ENCODE data around the gene WWOX.

WWOX gene

DNA sequence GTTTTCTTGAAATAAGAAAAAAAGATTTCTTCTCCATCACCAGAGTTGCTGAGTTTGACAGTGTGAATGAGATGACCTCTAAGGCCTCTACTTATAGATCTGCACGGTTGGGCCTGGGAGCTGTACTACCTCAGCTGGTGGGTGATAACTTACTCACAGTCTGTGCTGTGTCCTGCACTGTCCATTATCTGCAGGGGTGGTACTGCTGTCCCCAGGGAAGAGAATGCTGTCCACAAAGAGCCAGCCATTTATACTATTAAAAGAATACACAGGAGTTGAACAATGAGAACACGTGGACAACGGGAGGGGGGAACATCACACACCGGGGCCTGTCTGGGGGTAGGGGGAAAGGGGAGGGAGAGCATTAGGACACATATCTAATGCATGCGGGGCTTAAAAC is 655.3 kb downstream of the WWOX start:
- no peak for DNase-seq

DNA sequence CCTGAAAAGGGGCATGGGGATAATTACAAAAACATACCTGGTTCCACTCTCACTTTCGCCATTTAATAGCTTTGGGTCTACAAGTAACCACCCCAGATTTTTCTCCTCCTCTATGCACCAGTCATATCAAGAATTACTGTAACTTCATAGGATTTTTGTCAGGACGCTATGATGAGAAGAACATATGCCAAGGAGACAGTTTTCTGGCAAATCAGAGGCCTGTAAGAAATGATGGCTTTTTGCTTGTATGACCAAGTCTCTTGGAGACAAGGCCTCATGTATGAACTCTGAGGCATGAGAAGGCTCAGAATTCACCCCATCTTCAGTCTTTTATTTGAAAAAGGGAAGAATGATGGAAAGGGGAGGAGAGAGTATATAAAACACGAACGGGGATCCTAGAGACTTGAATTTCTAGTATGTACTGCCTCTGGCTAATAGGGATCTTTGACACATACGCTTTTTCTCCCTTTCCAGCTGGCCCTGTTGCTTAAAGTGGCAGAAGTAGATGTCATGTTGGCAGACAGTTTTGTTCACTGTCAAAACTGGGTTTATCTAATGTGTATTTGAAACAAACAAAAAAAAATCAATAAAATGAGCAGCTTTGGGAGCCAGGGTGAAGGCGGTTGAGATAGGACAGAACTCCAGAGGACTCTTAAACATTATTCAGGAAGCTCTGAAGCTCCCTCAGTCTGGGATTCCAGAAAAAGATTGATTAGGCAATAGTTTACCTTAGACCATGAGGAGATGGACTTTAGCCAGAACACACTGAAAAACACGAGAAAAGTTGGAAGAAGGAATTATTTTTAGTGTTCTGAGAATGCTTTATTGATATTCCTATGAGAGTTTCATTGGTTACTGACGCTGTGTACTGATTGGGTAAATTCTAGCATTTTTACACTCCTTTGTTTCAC is 656.6 kb downstream of the WWOX start:
- DNase-seq, result no peak

DNA sequence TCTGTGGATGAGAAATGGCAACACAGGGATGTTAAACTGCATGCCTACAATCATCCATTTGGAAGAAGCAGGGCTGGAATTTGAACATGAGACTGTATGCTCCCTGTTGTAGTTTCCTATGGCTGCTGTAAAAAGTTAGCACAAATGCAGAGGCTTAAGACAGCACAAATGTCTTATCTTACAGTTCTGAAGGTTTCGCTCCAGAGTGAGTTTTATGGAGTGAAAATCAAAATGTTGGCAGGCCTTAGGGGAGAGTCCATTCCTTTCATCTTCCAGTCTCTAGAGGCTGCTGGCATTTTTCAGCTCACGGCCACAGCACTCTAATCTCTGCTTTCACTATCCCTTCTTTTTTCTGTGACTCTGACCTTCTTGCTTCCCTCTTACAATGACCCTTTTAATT is 660.1 kb downstream of the WWOX start:
- no peak for DNase-seq

DNA sequence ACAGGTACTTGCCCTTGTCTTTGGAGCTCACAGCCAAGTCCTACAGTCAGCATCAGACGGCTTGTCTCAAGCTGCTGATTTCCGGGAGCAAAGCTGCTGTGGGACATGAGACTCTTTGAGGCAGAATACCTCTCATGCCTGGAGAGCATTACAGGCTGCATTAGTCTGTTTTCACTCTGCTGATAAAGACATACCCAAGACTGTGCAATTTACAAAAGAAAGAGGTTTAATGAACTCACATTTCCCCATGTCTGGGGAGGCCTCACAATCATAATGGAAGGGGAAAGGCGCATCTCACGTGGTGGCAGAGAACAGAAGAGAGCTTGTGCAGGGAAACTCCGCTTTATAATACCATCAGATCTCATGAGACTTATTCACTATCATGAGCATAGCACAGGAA is 661.2 kb downstream of the WWOX start:
- no peak for DNase-seq

DNA sequence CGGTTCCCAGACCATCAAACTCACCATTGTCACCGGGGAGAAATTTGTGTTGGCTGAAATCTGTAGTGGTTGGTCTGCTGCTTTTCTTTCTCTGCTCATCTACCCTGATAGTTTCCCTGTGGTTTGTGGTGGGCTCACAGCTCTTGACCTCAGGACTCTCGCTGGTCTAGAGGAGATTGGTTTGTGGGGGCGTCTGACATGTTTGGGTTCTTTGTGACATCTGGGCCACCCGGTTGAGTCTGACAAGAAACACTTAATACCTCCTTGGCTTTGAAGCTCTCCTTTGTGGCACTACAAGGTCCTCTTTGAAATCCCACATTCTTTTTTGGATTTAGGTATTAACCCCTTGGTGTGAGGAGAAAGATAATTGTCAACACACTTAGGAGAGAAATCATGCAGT is 662.0 kb downstream of the WWOX start:
- DNase-seq, result no peak

DNA sequence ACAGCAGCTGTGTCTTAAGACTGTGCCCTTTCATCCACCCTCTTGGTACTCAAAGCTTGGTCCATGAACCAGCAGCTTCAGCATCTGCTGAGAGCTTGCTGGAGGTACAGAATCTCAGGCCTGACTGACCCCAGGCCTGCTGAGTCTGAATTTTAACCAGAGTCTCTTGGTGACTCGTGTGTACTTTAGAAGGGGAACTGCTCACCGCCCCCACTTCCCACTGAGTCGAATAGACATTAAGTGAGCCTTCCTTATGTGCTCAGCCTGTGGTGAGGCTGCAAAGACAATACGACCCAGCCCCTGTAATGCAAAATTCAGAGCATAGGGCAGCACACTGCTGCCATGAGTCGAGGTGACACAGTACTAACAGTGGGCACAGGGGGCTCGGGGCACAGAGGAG is 662.8 kb downstream of the WWOX start:
- no peak for DNase-seq

DNA sequence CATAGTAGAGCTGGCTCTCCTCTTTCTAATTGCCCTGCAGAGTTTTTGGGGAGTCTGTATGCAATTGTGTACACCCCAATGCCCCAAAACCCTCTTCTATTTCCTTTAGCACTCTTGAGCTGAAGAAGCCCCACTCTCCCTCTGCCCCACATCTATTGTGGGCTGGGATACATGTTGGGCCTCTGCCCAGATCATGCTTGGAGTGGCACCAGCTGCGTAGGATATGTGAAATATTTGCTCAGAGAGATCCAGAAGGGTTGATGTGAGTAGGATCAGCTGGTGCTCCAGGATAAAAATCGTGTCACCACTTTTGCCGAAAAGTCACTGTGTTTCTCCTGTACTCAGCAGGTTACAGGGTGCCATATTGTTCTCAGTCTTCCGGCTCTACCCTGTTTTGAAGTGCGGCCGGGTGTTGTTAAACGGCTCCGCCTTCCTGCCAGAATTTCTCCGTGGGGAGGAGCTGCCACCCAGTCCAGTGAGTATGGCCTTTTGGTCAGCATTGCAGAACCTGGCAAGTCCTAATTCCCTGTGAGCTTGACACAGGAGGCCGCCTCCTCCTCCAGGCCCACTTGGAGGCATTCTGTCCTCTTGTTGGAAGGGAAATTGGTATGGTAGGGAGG is 664.5 kb downstream of the WWOX start:
- no peak for DNase-seq

DNA sequence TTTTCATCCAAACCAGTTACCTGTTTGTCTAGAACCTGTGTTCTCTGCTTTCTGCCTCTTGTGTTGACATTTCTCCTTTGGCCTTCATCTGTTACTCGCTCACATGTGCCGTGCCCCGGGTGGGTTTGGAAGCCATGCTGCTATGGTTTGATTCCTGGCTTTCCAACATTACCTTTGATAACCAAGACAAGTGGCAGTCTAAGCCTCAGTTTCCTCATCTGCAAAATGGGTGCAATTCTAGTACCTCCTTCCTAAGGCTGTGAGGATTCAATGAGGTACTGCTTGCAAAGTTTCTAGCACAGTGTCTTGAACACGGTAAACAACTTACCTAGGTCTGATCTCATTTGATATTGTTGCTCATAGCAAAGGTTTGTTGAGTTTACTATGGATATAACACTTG is 665.0 kb downstream of the WWOX start:
- no peak for DNase-seq

DNA sequence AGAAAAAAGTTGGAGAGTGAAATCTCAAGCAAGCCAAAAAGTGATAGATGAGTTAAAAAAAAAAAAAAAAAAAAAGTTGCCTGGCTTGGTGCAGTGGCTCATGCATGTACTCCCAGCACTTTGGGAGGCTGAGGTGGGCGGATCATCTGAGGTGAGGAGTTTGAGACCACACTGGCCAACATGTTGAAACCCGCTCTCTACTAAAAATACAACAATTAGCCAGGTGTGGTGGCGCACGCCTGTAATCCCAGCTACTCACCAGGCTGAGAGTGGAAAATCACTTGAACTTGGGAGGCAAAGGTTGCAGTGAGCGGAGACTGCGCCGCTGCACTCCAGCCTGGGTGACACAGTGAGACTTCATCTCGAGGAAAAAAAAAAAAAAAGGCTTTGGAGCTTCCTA is 668.8 kb downstream of the WWOX start:
- no peak for DNase-seq

DNA sequence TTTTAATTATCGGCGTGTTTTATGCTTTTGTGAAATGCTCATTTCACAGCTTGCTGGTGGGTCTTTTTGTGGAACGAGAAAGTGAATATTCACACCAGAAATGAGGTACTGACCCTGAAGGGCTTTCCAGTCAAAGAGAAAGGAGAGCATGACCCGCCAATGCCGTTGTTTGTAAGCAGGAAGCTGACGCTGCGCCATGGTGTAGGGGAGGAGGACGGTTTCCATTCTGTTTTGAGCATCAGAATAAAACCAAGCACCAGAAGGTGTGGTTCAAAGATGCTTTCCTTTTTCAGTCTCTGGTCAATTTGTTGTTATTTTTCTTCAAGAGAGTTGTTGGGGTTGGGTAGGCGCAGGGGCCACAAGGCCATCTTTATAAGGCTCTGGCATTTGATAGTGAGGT is 669.3 kb downstream of the WWOX start:
- DNase-seq, result no peak

DNA sequence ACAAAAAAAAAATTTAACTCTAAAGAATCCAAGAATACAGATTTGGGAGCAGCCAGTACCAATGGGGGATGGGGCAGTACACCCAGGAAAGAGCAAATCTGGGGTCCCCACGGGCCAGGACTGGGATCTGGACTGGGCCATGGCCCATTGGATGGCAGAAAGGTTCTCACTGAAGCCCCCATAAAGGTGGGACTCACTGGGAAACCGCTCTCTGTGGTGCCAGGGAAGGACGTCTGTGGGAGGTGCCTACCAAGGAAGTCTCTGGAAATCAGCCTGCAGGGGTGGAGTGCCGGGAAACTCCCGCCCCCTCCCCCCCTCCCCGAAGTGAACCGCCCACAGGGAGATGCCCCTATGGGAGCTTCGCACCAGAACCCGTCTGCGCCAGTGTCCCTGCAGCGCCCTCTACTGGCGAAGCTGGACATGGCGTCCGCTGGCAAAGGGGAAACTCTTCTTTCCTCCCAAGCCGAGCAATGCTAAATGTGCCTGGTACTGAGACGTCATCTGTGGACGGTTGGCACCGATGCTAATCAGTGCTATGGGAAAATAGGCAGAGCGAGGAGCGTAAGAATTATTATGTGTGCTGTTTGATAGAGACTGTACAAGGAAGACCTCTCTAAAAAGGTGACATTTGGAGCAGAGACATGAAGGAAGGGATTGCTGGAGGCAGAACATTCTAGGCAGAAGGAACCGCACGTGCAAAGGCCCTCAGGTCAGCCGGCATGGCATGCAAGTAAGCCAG is 671.1 kb downstream of the WWOX start:
- peak; percentile 5 to 66 for DNase-seq

DNA sequence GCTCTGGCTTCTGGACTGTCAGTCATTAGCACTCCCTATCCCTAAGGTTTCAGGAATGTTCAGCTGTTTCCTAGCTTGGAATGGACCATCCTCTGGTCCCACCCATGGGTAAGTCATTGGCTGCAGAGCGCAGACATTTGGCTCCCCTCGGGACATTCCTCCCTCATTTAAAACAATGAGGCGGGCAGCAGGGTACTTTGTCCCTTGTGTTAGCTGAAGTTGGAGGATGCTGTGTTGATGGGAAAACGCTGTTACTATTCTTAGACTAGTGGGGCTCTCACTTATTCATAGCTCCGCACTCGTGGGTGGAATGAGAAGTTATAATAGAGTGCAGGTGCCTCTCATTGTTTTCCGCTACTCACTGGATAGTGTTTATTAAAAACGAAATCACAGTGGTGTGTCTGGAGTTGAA is 673.8 kb downstream of the WWOX start:
- DNase-seq, result no peak

DNA sequence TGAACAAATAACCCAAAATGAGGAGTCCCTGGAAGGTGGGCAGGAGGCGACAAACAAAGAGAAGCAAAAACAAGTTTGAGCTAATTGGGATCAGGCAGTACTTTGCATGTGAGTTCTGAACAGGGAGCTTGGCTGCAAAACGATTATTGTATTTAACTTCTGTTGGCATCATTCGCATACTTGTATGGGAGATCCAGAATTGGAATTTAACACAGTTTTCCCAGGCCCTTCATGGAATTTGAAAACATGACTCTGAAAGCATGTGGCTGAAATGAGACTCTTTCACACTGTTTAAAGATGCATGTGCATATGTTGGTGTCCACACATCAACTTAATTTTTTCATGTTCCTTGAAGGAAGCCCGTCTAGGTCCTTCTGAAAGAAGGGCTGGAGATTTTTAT is 674.3 kb downstream of the WWOX start:
- DNase-seq, result no peak

DNA sequence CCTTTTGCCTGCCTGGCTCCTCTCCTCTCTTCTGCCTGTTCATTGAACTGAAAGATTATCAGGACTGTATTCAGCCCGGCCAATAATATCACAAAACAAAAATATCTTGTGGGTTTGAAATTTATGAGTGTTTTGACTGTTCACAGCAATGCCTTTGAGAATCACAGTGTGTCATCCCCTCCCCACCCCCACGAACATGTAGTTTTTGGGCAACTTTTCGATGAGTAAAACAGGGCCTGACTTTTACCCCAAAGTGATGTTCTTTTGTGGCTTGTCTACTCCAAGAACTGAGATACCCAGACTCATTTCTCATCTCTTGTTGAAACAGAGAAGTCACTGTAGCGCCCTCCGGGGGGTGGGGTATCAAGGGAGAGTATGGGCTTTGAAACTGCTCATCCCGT is 675.7 kb downstream of the WWOX start:
- DNase-seq, result no peak

DNA sequence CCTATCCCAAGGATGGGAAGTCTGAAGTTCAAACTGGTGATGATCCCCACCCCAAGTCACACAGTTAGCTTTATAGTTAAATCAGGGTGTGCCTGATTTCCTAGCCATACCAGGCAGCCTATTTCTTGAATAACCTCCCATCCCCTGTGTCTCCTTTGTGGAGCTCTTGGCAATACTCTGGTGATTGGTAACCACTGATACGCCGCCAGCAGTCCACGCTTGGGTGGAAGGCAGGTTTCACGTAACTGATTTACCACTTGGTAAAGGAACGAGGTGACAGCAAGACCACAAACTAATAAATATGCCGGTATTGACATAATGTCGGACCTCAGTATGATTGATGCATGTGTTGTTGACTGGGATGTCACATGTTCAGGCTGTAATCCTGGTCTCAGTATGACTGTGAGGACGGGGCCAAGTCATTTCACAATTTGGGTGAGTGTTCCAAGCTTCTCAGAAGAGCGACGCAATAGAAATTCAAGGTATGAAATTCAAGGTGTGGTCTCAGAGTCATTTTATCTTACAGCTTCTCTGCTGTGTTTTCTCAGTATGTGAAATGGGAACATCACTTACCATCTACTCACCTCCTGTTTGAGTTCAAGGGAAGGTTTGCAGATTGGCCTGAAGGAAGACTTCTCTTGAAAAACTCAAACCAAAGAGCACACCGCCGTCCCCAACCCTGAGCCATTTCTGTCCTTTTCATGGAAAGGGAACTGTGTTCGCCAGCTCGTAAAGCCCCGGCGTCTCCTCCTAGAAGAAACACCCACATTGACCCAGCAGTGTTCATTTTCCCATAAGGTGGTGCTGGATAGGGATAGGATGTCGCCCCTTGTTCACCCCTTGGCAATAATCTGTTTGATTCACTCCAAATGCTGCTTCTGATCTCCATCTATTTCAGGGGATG is 678.9 kb downstream of the WWOX start:
- no peak for DNase-seq

DNA sequence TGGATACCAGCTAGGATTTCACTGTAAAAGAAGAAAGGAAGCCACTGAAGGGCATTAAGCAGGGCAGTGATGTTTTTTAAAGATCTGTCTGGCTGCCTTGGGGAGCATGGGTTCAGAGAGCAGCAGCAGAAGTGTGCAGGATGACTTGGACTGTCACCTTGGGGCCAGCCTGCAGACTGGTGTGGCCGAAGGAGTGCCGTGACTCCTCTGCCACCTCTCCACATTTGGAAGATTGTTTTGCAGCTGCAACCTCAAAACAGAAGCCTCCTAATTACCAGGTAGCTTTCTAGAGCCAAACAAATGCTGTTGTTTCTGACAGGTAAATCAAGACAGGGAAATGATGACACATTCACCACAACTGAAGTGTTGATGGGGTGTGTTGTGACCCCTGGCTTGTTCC is 681.4 kb downstream of the WWOX start:
- DNase-seq, result no peak

DNA sequence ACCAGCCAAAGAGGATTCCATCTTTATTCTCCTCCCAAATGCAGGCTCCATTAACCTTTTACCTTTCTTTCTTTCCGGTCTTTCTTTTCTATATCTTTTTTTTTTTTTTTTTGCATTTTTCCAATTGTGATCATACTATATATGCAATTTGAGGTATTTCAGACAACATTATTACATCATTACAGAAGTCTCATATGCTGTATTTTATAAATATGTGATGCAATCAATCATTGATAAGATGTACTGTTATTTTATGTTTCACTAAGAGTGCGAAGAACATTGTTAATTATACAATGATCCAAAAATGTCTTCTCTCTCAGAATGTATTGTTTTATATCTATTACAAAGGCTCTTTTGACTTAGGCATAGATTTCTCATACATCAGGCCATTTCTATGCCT is 683.1 kb downstream of the WWOX start:
- DNase-seq, result no peak

DNA sequence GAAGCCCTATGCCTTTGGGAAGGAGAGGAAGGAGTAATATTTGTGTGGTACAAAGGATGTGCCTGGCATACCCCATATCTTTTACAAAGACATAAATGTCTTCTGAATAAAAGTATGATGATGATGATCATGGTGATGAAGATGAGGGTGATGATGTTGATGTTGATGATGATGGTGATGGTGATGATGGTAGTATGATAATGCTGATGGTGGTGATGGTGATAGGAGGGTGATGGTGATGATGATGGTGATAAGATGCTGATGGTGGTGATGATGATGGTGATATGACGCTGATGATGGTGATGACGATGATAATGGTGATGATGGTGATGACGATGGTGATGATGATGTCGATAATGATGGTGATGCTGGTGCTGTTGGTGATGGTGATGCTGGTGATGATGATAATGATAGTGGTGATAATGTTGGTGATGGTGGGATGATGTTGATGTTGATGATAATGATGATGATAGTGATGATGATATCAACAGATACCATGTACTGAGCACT is 684.2 kb downstream of the WWOX start:
- DNase-seq, result no peak

DNA sequence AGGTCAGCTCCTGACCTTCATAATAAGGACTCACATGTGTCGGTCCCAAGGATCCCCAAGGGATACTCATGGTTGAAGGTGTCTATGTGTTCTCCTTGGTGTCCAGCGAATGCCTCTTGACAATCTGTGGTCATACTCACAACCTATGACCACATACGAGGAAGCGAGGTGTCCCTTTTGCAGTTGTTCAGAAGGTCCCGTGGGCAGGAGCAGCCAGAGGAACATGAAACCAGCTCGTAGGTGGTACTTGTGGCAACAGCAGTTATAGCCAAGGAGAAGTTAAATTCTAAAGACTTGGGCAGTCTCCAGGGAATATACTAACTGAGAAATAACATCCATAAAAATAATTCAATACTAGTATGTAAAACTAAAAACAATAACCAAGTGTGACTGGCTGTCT is 685.3 kb downstream of the WWOX start:
- no peak for DNase-seq

DNA sequence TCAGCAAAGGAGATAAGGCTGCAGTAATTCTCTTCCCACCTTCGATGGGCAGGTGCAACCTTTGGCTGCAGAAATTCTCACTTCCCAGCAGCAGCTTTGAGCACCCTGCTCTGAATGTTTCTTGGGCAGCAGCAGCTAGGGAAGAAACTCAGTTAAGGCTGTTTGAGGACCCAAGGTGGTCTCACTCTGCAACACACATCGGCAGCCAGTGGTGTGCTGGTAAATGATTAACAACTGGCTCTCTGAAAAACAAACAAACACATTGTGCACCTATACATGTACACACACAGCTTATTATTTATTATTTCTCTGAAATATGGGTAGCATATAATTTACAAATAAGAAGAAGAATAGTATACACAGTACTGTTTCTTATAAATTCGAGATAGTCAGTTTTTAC is 685.8 kb downstream of the WWOX start:
- DNase-seq, result no peak

DNA sequence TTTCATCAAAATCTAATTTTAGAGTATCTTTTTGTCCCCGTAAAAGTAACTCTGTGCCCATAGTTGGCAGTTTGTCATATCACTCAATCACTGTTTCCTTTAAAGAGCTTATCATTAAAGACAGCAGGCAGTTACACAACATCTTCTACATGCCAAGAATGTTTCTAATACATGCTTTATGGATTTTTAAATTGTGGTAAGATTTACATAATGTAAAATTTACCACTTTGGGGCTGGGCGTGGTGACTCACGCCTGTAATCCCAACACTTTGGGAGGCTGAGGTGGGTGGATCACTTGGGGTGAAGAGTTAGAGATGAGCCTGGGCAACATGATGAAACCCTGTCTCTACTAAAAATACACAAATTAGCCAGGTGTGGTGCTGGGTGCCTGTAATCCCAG is 687.2 kb downstream of the WWOX start:
- DNase-seq, result no peak

DNA sequence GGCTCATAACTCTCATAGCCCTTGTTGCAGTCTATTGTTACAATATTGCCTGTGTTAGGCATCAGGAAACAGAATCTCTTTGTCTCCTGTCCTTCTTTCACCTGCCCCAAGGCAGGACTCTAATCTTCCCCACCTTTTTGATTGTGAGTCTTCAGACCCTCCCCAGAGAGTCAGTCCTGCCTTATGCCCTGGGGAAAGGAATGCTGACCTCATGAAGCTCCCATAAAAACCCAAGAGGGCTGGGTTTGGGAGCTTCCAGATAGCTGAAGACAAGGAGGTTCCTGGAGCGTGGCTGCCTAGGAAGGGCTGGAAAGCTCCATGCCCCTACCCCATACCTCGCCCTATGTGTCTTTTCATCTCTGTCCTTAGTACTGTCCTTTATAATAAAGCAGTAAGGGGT is 688.8 kb downstream of the WWOX start:
- no peak for DNase-seq

DNA sequence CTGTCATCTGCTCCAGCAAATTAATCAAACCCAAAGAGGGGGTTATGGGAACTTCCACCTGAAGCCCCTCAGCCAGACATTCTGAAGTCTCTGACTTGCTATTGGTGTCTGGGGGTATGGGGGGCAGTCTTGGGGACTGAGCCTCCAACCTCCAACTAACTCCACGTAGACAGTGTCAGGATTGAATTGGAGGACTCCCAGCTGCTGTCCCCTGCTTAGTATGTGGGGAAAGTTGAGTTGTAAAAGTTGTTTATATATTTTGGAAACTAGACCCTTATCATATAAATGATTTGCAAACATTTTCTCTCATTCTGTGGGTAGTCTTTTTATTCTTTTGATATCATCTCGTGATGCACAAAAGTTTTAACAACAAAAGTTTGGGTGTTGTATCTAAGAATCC is 689.2 kb downstream of the WWOX start:
- DNase-seq, result no peak
